SK-N-SH (cell line): Measurements from ENCODE around the gene PICALM. TPM values are rescaled to one million over a fixed set of nuclear protein-coding genes. Genes with fewer than 3 reads are reported as not detected.

Experiments used
- CTCF ChIA-PET: fragments of 300-600, 350-600 bp; formaldehyde crosslinking; extraction: SDS; loops from one replicate; lab custom pipeline; 2021; lab: Yijun Ruan, JAX
- POLR2A ChIA-PET: fragments of 350-600 bp; sonication (Branson Sonifier 250); formaldehyde crosslinking; extraction: SDS; loops from one replicate; lab custom pipeline; 2020; ENCODE audit warnings: antibody characterized with exemption, inconsistent platforms; lab: Yijun Ruan, JAX
- DNase-seq: peaks from one replicate; pipeline ENCODE4 v3.0.0; 2012
- H2AFZ ChIP-seq: fragments of 200-600 bp; sonication (generic); 2 replicates; pipeline ENCODE4 v1.8.1; 2016; ENCODE audit warnings: antibody characterized with exemption, mild to moderate bottlenecking, low read depth
- H3F3A ChIP-seq: fragments of 200-600 bp; sonication (generic); replicated peaks from 2 replicates; pipeline ENCODE3; 2016; ENCODE audit warnings: antibody characterized with exemption, mild to moderate bottlenecking; ENCODE audit not compliant: insufficient read depth
- H3K27ac ChIP-seq, 2 experiments: fragments of 200-500 bp in 1 of 2; fragments of 200-600 bp in 1 of 2; sonication (Bioruptor generic) in 1 of 2; sonication (generic), shearing (Covaris generic) in 1 of 2; 2 replicates each; pipeline versions ENCODE4 v1.5.1 to v1.6.1; 2014 to 2016; ENCODE audit warnings: low read depth in 2 of 2, inconsistent platforms in 1 of 2, low read length in 1 of 2, mild to moderate bottlenecking in 1 of 2, mixed read lengths in 1 of 2
- H3K27me3 ChIP-seq: fragments of 200-600 bp; sonication (generic), shearing (Covaris generic); 2 replicates; pipeline ENCODE4 v1.6.1; 2016; ENCODE audit warnings: mixed run types; ENCODE audit not compliant: insufficient read depth
- H3K36me3 ChIP-seq, 2 experiments: fragments of 200-500 bp in 1 of 2; fragments of 200-600 bp in 1 of 2; sonication (Bioruptor generic) in 1 of 2; sonication (generic) in 1 of 2; replicated peaks in 1 of 2; 2 replicates each; pipeline versions ENCODE3 to v1.5.1; 2014 to 2016; ENCODE audit warnings: low read length in 1 of 2, mild to moderate bottlenecking in 1 of 2; ENCODE audit not compliant: insufficient read depth in 2 of 2, control insufficient read depth in 1 of 2
- H3K4me1 ChIP-seq, 2 experiments: fragments of 200-500 bp in 1 of 2; fragments of 200-600 bp in 1 of 2; sonication (Bioruptor generic) in 1 of 2; sonication (generic), shearing (Covaris generic) in 1 of 2; 2 replicates each; pipeline versions ENCODE4 v1.5.1 to v1.6.1; 2014 to 2016; ENCODE audit warnings: low read depth in 1 of 2, low read length in 1 of 2, mixed run types in 1 of 2; ENCODE audit not compliant: insufficient read depth in 2 of 2, control insufficient read depth in 1 of 2
- H3K4me2 ChIP-seq: fragments of 200-600 bp; sonication (generic), shearing (Covaris generic); 2 replicates; pipeline ENCODE4 v1.6.1; 2017; ENCODE audit warnings: mixed run types
- H3K4me3 ChIP-seq, 2 experiments: fragments of 200-500 bp in 1 of 2; fragments of 200-600 bp in 1 of 2; sonication (Bioruptor generic) in 1 of 2; sonication (generic), shearing (Covaris generic) in 1 of 2; 2 replicates each; pipeline versions ENCODE4 v1.5.1 to v1.8.1; 2014 to 2016; ENCODE audit warnings: low read depth in 2 of 2, inconsistent platforms in 1 of 2, low read length in 1 of 2, mild to moderate bottlenecking in 1 of 2, mixed read lengths in 1 of 2, moderate library complexity in 1 of 2
- H3K79me2 ChIP-seq: fragments of 200-600 bp; sonication (generic); 2 replicates; pipeline ENCODE4 v1.8.1; 2017; ENCODE audit warnings: mild to moderate bottlenecking; ENCODE audit not compliant: insufficient read depth
- H3K9ac ChIP-seq: fragments of 200-600 bp; sonication (generic); 2 replicates; pipeline ENCODE4 v1.6.1; 2017; ENCODE audit warnings: mixed run types
- H3K9me2 ChIP-seq: fragments of 200-600 bp; sonication (generic); 2 replicates; pipeline ENCODE4 v1.6.1; 2017; ENCODE audit warnings: mixed run types
- H3K9me3 ChIP-seq: fragments of 200-600 bp; sonication (generic); 2 replicates; pipeline ENCODE4 v1.6.1; 2017; ENCODE audit warnings: mixed run types, mild to moderate bottlenecking, moderate library complexity
- H4K20me1 ChIP-seq: fragments of 200-600 bp; sonication (generic); 2 replicates; pipeline ENCODE4 v1.6.1; 2017; ENCODE audit warnings: mild to moderate bottlenecking, mixed run types; ENCODE audit not compliant: insufficient read depth
- CHD2 ChIP-seq: fragments of 150-350 bp; IDR thresholded peaks from 2 replicates; pipeline ENCODE4 v1.6.1; 2018; ENCODE audit warnings: low read length; ENCODE audit not compliant: partially characterized antibody
- CTCF ChIP-seq: fragments of 200-600 bp; sonication (generic); IDR thresholded peaks from 2 replicates; pipeline ENCODE4 v1.6.1; 2017; ENCODE audit warnings: antibody characterized with exemption, mild to moderate bottlenecking, moderate library complexity
- ELF1 ChIP-seq: IDR thresholded peaks from 2 replicates; pipeline ENCODE4 v1.4.0; 2012
- FOXJ3 ChIP-seq: sonication (generic); formaldehyde crosslinking; IDR thresholded peaks from 2 replicates; pipeline ENCODE4 v1.5.1; 2020; ENCODE audit warnings: mild to moderate bottlenecking, missing genetic modification reagents
- FOXM1 ChIP-seq: IDR thresholded peaks from 2 replicates; pipeline ENCODE4 v1.4.0; 2012; ENCODE audit warnings: low read depth, mild to moderate bottlenecking
- MEF2A ChIP-seq: IDR thresholded peaks from 2 replicates; pipeline ENCODE4 v1.4.0; 2012; ENCODE audit warnings: low read depth, borderline replicate concordance
- MXI1 ChIP-seq: IDR thresholded peaks from 2 replicates; pipeline ENCODE4 v1.6.1; 2012; ENCODE audit warnings: mild to moderate bottlenecking, low read depth, low read length, improper control_type of control experiment
- NFIC ChIP-seq: IDR thresholded peaks from 2 replicates; pipeline ENCODE4 v1.4.0; 2012; ENCODE audit warnings: borderline replicate concordance
- POLR2AphosphoS5 ChIP-seq: IDR thresholded peaks from 2 replicates; pipeline ENCODE4 v1.6.1; 2012; ENCODE audit warnings: low read depth, low read length
- RAD21 ChIP-seq: IDR thresholded peaks from 2 replicates; pipeline ENCODE4 v1.6.1; 2012; ENCODE audit warnings: mild to moderate bottlenecking, low read length
- SIN3A ChIP-seq: IDR thresholded peaks from 2 replicates; pipeline ENCODE4 v1.6.1; 2012; ENCODE audit warnings: low read depth, mild to moderate bottlenecking, low read length, moderate library complexity, borderline replicate concordance
- TCF12 ChIP-seq: IDR thresholded peaks from 2 replicates; pipeline ENCODE4 v1.4.0; 2012
- YY1 ChIP-seq: IDR thresholded peaks from 2 replicates; pipeline ENCODE4 v1.4.0; 2012; ENCODE audit warnings: low read depth, mild to moderate bottlenecking
- ZBTB33 ChIP-seq: IDR thresholded peaks from 2 replicates; pipeline ENCODE4 v1.4.0; 2012; ENCODE audit warnings: low read depth, borderline replicate concordance
- WGBS: methylation state at CpG from one replicate; pipeline ENCODE4 v1.1.6; 2017; ENCODE audit warnings: low lambda C conversion rate; 5-methylcytosine and 5-hydroxymethylcytosine counted together
- polyA plus RNA-seq, 3 experiments: library from polyadenylated mRNA; depleted of rRNA; stranded (reverse); fragments of >200 nt; gene quantifications; 2 replicates each; pipeline ENCODE4 v1.2.3, GENCODE V29; 2012
- TF ChIP-seq, protein P1 (sequence below): IDR thresholded peaks from 2 replicates; pipeline ENCODE4 v1.4.0; 2012; ENCODE audit warnings: low read depth
- TF ChIP-seq, protein P2 (sequence below): fragments of 150-350 bp; IDR thresholded peaks from 2 replicates; pipeline ENCODE4 v1.6.1; 2017; ENCODE audit warnings: antibody characterized with exemption, low read length, low read depth, borderline replicate concordance

PICALM gene
- polyA plus RNA-seq, 1 of the 3 experiments (the other 2 are of a cell fraction) = 103 TPM

GRCh38 chr11:86040919-86041850 lies 27.7 kb downstream of the PICALM start:
- H3F3A ChIP-seq = peaks cover 19% of the 10 kb centered on the region
- peak overlapping the region; percentile 13; the same call in 1 of the 2 replicates for H3K4me2 ChIP-seq
- H3K9me3 ChIP-seq = no peaks in the 10 kb centered on the region
- peak overlapping the region in 1 of 2 experiments; percentile 44; a peak in 2 of 4 replicates for H3K27ac ChIP-seq
- H3K9me2 ChIP-seq = no peaks in the 10 kb centered on the region
- POLR2A ChIA-PET = no interaction called here
- WGBS = 90% methylated on average over 2 of the region's 2 CpGs
- peaks cover 85% of the 10 kb centered on the region for H4K20me1 ChIP-seq
- no peak for DNase-seq
- peaks cover 100% of the 10 kb centered on the region for H3K79me2 ChIP-seq
- H3K27me3 ChIP-seq = no peaks in the 10 kb centered on the region
- TF ChIP-seq MEF2A = no peak
- no peak for TF ChIP-seq ELF1
- no peak for TF ChIP-seq RAD21
- TF ChIP-seq NFIC = no peak
- TF ChIP-seq CTCF = no peak
- TF ChIP-seq, protein P1, sequence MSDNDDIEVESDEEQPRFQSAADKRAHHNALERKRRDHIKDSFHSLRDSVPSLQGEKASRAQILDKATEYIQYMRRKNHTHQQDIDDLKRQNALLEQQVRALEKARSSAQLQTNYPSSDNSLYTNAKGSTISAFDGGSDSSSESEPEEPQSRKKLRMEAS = no peak
- TF ChIP-seq ZBTB33 = no peak
- no peak for TF ChIP-seq FOXJ3 (CRISPR knock-in tag)
- no peak for TF ChIP-seq SIN3A
- TF ChIP-seq, protein P2, sequence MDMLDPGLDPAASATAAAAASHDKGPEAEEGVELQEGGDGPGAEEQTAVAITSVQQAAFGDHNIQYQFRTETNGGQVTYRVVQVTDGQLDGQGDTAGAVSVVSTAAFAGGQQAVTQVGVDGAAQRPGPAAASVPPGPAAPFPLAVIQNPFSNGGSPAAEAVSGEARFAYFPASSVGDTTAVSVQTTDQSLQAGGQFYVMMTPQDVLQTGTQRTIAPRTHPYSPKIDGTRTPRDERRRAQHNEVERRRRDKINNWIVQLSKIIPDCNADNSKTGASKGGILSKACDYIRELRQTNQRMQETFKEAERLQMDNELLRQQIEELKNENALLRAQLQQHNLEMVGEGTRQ = no peak
- TF ChIP-seq CHD2 = no peak
- TF ChIP-seq MXI1 = no peak
- no peak for TF ChIP-seq TCF12
- no peak for TF ChIP-seq YY1
- TF ChIP-seq POLR2AphosphoS5 = no peak
- no peak for TF ChIP-seq FOXM1
- CTCF ChIA-PET = interaction anchor here (0.6 to 4.4 kb wide), 58 partner anchors 11 to 429 kb away, joined by 3 to 49 read pairs (median 4); partner anchors contain the start of genes CCDC83, CREBZF and PICALM
- H3K9ac ChIP-seq = peak overlapping the region; percentile 15; the same call in 1 of the 2 replicates
- H3K4me3 ChIP-seq = no peak overlapping the region; a peak in 1 of 4 replicates
- no peak overlapping the region for H2AFZ ChIP-seq
- H3K4me1 ChIP-seq = peaks cover 4 to 34% of the 10 kb centered on the region in 2 experiments; a peak in 3 of 4 replicates
- H3K36me3 ChIP-seq = peaks cover 0 to 6% of the 10 kb centered on the region in 2 experiments
